ENCODE results near the gene PRKRA.
"Not testable (repeated sequence)": the region's sequence is repeated elsewhere in the genome, so short reads cannot be mapped to it uniquely, and the experiment has no call there.

Gene PRKRA

DNA sequence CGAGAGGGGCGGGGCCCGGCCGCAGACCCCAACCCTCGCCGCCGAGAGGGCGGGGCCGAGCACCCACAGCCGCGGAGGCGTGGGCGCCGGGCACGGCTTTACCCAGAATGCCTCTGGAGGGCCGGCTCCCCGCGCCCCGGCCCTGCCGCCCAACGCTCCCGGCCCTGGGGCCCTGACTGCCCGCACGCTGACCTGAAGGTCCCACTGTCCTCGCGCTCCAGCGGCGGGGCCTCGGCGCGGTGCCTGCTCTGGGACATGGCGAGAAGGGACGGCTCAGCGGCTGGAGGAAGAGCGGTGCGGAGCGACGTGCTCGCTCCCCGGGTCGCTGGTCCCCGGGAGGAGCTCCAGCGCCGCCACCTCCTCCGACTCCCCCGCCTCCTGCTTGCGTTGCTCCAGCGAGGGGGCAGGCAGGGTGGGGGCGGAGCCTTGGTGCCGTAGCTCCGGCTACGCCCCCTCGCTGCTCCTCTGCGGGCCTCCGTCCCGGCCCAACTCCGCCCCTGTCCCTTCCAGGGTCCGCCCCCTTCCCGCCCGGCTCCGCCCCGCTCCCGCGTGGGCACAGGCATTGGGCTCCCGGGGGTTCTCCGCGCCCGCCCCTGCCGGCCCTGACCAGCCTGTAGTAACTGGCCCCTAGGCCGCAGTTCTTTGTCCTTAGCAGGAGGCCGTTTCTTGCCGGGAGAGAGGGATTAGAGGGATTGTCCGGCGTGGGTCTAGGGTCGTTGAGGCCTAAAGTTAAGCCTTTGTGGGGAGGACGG, at the start of gene PRKRA, which contains the start of gene PJVK:
TSS of gene PRKRA (minus strand) at position 402 of the 752 bp plus-strand sequence. CDS start at position 257, 145 bp downstream.
TSS of gene PJVK (plus strand) at position 605 of the 752 bp plus-strand sequence. CDS start 2,032 bp downstream, outside the sequence.
- DNase-seq = peak; percentile 87 to 98

GRCh38 chr2:178499640-178500039, 48.7 kb upstream of the PRKRA start:
- DNase-seq = no peak

- peak; percentile 63 to 70 for DNase-seq
These were observed 47.2 kb upstream of the PRKRA start for GRCh38 chr2:178498137-178498536.

DNA sequence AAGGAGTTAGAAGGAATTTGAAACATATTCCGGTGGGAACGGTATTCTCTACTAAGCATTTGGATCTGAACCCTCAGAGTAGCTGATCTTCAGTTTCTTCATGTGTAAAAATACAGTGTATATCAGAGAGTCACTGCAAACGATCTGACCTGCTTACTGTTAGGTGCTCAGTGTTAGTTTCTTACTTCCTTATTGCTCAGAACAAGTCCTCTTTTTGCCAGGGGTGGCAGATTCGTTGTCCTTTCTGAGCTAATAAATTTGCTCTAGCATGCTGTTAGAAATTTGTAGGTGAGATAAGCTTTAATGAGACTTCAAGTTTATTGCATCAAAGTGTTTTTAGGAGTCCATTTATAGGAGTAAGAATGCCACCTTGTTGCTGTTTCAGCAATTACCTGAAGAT, 45.1 kb upstream of the PRKRA start:
- DNase-seq = no peak

DNA sequence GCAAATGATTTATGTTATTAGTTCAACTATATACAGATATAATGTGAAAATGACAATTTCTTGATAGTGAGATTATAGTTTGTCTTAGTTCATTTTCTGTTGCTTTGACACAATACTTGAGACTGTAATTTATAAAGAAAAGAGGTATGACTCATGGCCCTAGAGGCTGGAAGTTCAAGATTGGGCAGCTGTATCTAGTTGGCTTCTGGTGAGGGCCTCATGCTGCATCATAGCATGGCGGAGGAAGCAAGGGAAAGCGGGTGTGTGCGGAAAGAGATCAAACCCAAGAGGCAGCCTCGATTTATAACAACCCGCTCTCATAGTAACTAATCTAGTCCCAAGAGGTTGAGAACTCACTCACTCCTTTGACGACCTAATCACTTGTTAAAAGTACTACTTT, 40.6 kb upstream of the PRKRA start:
- DNase-seq = no peak

- no peak for DNase-seq
These were observed 34.4 kb upstream of the PRKRA start for GRCh38 chr2:178485356-178485755.

DNA sequence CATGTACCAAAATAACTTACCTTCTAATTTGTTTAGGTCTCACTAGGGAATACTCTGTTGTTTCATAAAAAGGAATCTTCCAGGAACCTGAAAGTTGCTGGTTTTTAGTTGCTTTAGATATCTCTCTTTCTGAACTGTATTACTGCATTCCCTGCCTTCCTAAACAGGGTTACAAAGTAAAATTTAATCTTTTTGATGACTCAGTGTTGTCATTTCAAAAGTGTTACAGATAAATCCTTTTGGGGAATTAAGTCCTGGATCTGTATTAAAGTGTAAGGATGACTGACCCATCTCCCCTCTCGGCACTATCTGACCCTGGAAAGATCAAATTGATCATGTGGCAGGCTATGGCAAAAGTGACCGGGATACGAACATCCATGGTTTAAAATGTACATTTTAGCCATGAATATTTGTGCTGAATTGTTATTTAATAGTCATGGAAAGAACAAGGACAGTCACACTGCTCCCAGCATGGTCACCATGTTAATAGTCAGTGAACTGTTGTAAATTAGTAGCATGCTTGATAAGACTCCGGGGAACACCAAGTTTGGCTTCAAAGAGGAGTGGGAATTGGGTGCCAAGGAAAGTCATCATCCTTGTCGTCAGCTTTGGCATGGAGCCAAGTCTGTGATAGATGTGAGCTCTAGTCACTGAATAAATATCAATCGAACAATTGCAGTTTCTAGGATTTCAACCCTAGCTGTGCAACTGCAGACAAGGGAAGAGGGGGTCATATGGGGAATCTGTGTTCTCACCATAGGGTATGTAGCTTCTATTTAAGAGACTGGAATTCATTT, 33.5 kb upstream of the PRKRA start:
- DNase-seq = no peak

- DNase-seq = peak in 1 of 2 experiments; percentile 45
These were observed 31.5 kb upstream of the PRKRA start for GRCh38 chr2:178482437-178482836.

DNA sequence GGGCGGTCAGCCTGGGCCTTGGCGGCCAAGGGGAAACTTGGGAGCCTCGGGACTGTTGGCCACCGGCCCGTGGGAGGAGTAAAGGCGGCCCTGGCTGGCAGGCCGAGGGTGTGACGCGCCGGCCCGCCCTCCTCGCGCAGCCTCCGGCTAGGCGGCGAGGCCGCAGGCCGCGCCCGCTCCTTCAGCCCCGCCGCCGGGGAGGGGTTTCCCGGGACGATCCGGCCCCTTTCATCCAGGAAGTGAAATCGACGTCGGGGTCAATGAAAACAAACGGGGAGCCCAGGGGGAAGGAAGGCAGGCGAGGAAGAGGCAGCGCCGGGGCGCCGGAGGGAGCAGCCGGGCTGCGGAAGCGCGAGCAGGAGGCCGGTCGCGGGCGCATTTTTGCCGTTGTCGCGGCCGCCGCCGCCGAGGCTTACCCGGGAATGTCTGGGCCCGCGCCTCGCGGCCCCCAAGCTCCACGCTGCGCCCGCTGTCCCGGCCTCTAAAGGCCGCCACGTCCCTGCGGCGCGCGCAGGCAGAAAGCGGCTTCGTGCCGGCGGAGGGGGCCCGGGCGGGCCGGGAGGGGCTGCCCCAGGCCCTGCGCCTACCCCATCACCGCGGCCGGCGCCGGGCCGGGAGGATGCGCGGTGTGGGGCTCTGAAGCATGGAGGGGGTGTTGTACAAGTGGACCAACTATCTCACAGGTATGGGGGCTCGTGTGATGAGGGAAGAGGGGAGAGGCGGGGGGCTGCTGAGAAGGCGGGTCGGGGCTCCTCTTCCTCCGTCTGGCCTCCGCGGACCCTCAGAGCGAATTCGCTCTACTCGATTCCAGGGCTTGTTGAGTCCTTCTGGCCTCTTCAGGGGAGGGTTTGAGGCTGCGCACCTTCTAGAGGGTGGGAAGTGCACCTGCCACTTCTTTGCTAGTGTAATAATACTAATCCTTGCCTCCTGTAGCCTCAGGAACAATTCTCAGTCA, 29.5 kb upstream of the PRKRA start, which contains the start of gene PLEKHA3:
TSS of gene PLEKHA3 (plus strand) at position 231 of the 955 bp plus-strand sequence. CDS start at position 644, 413 bp downstream.
- DNase-seq = peak; percentile 83 to 95

DNA sequence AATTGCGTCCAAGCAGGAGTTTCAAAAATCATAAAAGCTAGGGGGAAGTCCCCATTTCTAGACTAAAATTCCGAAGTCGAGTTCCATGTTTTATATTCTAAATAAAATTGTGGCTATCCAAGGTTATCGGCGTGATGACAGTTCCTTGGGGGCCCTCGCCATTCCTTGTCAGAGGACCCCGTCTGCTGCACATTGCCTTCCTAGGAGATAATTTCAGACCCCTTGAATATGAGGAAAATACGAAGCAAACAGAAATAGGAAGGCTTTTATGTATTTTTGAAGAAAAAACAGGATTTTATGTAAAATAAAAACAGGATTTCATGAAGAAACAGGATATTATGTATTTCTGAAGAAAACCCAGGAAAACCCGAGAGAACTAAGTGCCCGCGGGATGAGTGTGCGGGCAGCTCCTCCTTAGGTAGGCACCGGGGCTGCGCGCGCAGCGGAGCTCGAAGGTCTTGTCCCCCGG, 28.8 kb upstream of the PRKRA start:
- DNase-seq = peak in 1 of 2 experiments; percentile 24

- no peak for DNase-seq
These were observed 28.3 kb upstream of the PRKRA start for GRCh38 chr2:178479275-178479616.

- DNase-seq = peak; percentile 75 to 92
These were observed 27.7 kb upstream of the PRKRA start, which contains the start of gene FKBP7 for GRCh38 chr2:178478439-178479274. Gene FKBP7 (minus strand): TSS chr2:178478600. CDS start chr2:178478499, 101 bp downstream.

DNA sequence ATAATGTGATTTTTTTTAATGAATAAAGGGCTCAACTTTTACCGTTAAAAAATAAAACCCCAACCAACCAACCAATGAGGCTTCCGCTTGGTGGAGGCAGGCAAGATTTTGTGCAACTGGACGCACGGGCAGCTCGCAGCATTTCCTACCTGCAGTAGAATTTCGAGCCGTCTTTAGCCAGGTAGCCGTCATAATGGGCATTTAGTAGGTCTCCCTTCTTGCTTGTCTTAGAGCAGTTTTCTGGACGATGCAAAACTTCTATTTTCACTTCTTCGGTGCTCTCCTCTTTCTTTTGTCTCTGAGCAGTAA, 27.1 kb upstream of the PRKRA start:
- peak; percentile 47 to 56 for DNase-seq

DNA sequence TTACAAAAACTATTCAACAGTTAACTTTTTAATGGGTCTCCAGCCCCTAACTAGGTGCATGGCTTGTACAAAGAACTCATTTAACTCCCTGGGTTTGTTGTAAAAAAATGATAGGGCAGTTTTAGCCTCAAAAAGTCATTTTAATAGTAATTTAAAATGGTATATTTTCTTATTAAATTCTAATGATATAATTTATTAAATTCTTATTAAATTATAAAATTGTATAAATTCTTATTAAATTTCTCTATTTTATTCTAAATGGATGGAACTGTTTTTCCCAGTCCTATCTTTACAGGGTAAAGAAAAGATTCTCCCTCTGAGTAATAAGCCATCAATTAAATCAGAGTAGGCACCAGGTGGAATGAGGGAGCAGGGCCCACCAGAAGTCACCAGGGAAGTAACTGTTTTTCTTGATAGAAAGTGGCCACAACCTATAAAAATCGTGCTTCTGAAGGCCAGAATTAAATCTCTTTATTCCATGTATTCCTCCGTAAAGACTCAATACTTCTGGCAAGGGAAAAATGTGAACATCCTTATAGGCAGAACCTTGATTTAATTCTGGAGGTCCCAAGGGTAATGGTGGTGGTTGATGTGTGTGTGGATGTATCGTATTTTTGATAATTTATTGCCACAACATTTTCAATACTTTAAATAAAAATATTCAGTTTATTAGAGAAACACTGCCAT, 26.6 kb upstream of the PRKRA start:
- DNase-seq = peak in 1 of 2 experiments; percentile 15

- DNase-seq = no peak
These were observed 25.5 kb upstream of the PRKRA start for GRCh38 chr2:178476477-178476876.

DNA sequence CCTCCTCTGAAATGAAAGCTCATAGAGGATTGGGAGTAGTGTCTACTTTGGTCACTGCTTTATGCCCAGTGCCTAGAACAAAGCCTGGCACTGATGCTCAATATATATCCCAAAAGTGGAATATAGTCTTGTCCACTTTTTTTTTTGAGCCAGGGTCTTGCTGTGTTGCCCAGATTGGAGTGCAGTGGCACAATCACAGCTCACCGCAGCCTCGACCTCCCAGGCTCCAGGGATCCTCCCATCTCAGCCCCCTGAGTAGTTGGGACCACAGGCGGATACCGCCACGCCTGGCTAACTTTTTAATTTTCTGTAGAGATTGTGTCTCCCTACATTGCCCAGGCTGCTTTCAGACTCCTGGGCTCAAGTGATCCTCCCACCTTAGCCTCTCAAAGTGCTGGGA, 23.6 kb upstream of the PRKRA start:
- no peak for DNase-seq

DNA sequence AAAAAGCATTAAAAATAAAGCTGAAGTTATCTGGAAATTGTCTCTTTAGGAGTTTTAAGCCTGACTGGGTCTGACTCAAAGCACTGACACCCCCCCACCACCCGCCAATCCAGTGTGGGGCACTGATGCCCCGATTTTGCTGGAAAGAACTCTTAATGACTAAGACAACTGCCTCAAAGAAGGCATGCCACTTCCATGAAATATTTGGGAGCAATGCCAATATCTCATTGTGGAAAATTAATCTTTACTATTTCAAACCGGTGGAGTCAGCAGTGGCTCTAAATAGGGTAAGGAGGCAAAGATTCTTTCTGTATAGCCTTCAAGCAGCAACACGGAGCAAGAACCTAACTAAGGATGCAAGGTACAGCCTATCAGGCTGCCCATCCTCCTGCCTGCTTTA, 23.0 kb upstream of the PRKRA start:
- no peak for DNase-seq

DNA sequence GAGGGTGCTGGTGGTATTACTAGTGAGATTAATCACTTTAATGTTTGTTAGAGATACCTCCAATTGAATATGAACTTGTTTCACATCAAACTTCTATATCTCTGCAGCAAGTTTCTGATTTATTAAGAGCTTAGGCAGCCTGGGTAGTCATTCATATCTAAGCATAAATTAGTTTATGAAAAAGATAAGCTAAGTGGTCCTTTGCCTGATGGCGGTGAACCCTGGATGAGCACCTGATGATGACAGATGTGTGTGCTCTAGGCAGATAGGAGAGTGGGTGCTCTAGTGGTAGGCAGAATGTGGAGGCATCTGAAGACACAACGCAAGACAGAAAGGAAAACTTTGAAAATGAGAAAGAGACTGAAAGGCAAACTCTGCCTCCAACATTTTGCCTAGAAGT, 22.4 kb upstream of the PRKRA start:
- no peak for DNase-seq

DNA sequence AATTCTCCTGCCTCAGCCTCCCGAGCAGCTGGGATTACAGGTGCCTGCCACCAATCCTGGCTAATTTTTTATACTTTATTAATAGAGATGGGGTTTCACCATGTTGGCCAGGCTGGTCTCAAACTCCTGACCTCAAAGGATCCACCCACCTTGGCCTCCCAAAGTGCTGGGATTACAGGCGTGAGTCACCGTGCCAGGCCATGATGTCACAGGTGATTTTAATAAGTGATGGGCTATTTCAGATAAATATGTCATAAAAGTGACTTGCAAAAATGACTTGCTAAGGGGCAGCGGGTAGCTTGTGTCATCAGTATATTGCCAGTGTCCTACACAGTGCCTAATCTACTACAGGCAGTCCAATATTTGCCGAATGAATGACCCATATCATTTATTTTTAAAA, 20.3 kb upstream of the PRKRA start:
- not testable (repeated sequence) for DNase-seq

DNA sequence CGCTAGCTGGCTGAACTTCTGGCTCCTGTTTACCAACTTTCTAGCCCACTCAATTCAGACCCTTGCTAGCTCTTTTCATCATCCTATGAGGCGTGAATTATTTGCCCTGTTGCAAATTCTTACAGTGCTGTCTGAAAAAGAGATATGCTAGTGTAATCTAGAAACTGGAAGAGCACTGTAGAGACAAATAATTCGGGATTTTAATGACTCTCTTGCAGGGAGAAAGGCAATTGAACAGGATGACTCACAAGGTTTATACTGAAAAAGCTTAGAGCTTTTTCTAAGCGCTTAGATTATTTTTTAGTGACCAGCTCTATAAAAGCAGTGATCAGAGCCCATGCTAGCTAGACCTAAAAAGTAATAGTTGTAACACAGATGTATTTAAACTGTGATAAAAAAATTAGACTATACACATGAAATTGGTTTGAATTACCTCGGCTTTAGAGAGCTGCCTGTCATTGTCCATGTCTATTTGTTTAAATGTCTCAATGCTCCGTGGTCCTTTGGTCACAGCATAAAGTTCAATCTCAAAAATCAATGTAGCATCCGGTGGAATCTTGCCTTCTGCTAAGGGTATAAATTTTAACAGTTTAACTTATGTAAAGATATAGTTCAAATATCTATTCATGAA, 18.4 kb upstream of the PRKRA start:
- no peak for DNase-seq

Measured in NCI-H526 (cell line).